DMS153 (cell line): ENCODE data around the gene KIF6.

ENCODE experiments used
- DNase-seq: peaks from one replicate; lab custom pipeline; 2025; lab: John Stamatoyannopoulos, UW

Gene KIF6

GRCh38 chr6:39347206-39347605 lies 378.0 kb downstream of the KIF6 start:
- DNase-seq: no peak

DNA sequence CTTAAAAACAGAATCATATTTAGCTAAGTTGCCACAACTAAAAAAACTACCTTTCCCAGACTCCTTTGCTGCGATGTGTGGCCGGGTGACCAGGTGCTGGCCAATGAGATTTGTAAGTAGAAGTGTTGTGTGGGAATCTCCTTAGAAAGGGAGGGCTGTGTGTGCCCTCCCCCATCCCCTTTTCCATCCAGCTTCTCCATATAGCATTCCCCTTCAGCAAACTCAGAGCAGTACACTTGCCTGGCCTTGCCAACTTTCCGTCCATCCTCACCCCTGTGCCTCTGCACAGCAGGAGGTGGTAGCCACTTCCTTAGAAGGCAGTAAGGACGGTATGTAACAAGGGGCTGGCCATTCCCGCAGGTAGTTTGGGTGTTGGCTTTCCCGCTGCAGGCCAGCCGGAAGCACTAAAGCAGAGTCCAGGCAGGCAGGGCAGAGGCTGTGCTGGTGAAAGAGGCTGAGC lies 380.4 kb downstream of the KIF6 start:
- no peak for DNase-seq

DNA sequence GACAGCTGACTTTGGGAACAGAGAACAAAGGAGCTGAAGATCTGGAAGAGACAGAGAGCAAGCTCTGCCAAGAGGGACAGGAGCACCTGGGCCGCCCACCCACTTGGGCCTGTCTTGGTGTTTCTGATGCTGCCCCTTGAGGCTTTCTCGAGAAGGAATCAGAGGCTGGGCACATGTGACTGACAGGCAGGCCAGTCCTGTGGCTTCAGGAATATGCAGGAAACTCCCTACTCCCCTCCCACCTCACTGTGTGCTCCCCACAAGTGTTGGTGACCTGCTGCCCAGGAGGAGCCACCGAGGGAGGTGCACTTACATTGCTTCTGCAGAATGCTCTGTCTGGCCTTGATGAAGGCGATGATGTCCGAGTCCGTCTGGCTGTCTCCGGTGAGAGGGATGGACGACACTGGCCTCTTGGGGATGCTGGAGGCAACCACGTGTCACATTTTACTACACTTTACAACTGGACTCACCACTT lies 381.8 kb downstream of the KIF6 start:
- no peak for DNase-seq

GRCh38 chr6:39342692-39343395 lies 382.4 kb downstream of the KIF6 start:
- DNase-seq: peak; percentile 42

DNA sequence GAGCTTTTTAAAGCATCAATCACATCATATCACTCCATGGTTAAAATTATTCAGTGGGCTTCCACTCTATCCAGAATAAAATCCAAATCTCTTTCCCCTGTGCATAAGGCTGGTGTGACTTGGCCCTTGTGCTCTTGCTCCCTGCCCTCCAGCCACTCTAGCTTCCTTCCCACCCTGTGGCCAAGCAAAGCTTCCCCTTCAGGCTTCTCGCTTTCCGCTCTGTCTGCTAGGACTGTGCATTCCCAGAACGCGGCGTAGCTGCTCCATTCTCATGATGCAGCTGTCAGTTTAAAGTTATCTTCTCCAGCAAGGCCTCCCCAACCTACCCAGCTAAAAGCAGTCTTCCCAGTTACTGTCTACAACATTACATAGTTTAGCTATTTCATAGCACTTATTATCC lies 383.3 kb downstream of the KIF6 start:
- no peak for DNase-seq

DNA sequence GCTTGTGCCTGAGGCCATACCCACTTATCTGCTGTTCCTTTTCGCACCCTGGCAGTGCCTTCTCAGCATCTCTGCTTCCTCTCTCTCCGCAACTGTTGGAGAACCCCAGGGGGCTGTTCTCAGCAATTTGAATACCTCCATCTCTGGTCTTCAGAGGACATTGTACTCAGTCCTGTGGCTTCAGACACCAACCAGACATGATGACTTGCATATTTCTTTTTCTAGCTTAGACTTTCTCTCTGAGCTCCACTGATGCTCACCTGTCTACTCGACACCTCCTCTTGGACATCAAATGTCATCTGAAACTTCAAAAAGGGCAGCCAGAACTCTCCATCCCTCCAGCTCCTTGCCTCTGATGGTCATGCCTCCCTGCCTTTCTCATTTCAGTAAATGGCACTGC lies 383.9 kb downstream of the KIF6 start:
- DNase-seq: no peak

GRCh38 chr6:39339868-39340550 lies 385.2 kb downstream of the KIF6 start:
- DNase-seq: peak; percentile 81

DNA sequence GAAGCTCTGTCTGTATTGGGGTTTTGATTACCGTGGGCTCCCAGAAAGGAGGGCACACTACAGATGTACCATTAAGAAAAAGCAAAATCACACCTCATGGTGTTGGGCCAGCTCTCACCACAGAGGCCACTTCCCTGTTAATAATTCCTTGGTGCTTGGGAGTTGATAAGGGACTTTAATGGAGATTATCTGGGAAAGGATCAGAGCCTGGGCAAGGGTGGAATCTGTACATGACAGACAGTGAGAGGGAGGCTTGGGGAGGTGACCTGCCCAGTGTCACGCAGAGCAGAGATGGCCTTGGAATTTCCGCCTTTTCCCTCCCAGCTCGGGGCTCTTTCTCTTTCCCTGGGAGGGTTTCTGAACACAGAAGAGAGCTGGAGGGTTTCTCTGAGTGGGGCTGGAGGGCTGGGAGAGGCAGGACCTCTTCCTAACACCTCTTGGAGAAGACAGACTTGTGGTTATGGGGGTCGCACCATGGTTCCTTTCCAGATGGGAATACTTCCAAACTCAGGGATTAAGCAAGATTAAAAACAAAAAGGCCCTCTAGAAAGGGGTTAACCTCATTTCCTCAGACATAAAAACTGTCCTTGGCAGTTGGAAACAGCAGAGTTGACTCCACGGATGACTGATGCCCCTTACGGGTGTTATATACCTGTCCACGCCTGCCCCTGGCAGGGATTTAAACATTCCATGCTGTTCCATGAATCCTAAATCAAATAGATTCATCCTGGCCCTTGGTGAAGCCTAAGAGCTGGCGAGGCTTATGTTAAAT lies 385.9 kb downstream of the KIF6 start:
- DNase-seq: no peak

GRCh38 chr6:39338397-39338796 lies 386.8 kb downstream of the KIF6 start:
- DNase-seq: no peak

DNA sequence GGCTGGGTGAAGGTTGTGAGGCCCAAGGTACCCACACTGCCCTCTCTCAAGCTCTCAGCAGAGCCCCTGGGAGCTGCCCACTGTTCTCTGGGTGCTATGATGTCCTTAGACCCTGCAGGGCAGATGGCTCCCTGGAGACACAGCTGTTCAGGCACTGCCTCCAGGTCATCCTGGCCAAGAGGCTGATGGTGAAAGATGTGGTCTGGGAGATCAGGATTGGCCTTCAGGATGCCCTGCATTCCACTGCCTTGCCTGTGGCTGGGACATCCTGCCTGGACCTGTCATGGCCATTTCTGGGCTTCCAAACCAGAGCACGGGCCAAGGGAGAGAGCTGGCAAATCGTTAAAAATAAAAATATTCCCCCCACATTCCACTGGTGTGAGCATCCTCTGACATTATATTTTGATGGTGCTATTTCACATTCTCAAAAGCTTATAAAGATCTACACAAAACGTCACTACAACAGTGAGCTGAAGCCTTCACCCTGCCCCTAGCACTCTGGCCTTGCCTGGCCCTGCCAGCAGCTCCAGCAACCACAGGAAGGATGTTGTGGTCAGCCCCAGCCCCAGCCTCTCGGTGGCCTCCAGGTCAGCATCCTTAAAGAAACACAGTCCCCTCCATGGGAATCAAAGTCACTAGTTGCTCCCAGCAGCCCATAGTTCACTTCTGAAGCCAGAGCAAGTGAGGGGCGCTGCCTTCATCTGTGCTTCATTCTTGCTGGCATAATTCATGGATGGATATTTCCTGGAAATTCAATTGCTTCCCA lies 389.2 kb downstream of the KIF6 start:
- no peak for DNase-seq

GRCh38 chr6:39333644-39334438 lies 391.4 kb downstream of the KIF6 start:
- no peak for DNase-seq

GRCh38 chr6:39330476-39330875 lies 394.7 kb downstream of the KIF6 start:
- peak; percentile 54 for DNase-seq

DNA sequence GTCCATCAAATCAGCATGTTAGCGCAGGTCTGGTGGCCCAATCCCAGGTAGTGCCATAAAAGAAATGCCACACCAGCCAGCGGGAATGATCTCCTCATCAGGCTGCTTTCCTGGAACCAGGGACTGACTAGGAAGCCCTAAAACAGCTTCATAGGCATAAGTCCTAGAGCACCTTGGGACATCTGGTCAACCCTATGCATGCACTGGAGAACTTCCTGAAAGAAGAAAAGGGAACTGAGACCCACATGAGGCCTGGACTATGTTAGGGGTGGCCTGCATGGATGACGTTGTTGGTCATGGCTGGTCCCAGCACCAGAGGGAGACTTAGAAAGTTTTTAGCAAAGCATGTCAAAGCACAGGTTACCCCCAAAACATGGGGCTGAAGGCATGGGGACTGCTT lies 395.2 kb downstream of the KIF6 start:
- peak; percentile 56 for DNase-seq

- no peak for DNase-seq
Measured at GRCh38 chr6:39328066-39328465, 397.1 kb downstream of the KIF6 start.

DNA sequence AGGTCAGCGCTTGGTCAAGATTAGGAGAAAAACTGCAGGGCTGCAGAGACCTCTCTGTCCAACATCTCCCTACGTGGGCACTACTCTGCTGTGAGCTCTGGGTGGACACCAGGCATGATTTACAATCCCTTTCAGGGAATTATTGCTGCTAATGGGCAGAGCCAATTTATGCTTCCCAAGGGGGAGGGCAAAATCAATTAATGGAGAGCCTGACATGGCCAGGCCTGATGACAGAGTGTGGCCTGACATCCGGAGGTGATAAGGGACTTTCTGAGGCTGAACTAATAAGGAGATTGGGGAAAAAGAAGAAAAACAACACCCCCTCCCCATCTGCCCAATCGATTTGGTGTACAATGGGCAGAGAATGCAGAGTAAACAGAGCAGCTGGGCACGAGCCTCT lies 397.7 kb downstream of the KIF6 start:
- no peak for DNase-seq

- DNase-seq: no peak
Measured at GRCh38 chr6:39322306-39322850, 402.8 kb downstream of the KIF6 start, which contains the start of gene KCNK16. TSS of gene KCNK16 (minus strand) at chr6:39322702. CDS start at chr6:39322540, 162 bp downstream.

DNA sequence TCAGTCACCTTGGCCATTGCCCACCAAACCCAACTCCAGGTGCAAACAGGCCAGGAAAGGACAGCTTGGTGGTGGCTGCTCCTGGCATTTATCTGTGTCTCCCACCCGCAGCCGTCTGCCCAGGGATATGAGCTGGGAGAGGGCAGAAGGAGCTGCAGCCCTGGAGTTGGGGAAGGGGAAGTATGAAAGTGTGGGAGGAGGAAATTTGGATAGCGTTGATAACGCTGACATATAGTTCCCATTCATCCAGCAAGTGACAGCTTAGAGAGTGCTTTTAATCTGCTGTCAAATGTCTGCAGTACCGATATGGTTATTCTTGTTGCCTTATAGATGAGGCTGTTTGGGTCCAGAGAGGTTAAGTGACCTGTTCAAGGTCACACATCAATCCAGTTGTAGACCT lies 403.4 kb downstream of the KIF6 start:
- DNase-seq: no peak

- no peak for DNase-seq
Measured at GRCh38 chr6:39320363-39320984, 404.7 kb downstream of the KIF6 start.

DNA sequence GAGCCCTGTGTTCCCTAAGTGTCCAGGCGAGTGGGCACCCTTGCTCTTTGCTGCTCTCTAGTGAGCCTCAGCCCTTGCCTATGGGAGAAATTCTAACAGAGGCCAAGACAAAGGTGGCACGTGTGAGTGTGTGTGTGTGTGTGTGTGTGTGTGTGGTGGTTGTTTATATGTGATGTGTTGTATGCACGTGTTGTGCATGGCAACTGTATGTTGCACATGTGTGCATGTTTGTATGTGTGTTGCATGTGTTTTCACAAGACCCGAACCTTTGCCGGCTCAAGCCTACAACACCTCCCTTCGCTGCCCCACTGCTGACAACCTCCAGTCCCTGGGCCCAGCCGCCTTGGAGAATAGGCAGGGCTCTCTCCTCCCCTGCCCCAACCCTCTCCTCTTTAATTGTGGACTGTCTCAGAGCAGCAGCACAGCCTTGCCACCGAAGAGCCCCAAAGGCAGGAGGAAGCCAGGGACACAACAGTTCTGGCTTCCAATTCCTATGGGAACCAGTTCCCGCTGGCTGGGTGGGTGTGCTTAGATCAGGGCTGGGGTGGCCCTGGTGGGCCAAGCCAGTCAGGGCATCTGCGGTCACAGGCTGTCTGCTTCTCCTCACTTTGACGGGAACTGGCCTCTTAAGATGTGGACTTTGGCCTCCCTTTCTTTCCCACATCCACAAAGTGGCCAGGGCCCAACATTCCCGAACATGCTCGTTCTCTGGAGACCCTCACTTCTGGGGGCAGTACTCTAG lies 405.4 kb downstream of the KIF6 start:
- DNase-seq: no peak

DNA sequence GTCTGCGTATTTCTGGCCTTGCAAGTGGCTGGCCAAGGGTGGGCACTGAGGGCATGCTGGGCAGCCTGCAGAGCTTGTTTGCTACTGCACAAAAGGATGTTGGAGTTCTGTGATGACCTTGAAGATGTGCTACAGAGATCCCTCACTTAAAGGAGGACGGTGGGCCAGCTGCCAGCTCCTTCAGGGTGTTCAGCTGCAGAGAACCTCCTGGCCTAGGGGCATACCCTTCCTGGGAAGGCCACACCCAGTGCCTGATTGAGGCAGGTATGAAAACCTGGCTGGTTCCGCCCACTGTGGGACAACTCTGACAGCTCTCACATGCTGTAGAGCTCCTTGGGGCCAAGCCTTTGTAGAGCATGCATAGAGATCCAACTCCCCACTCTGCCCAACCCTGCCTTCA lies 408.0 kb downstream of the KIF6 start:
- DNase-seq: no peak
